PC-3 (cell line): Measurements from ENCODE around the gene TNNC1. TPM values are rescaled to one million over a fixed set of nuclear protein-coding genes. Genes with fewer than 3 reads are reported as not detected.

Source experiments
- ATAC-seq: fragments of 200-7000 bp; cut with Tn5 transposase; 2 replicates; pipeline ENCODE4 v1.9.1; 2020; ENCODE audit warnings: mild to moderate bottlenecking, moderate library complexity
- BruUV-seq: library from RNA; stranded (reverse); fragments of 400-500 nt; replicated peaks from 2 replicates; lab custom pipeline; 2021; lab: Mats Ljungman, UMichigan
- CTCF ChIA-PET: fragments of 300-600 bp; sonication (Branson Sonifier 250); formaldehyde crosslinking; loops from one replicate; lab custom pipeline; 2022; ENCODE audit warnings: antibody characterized with exemption; lab: Charles Lee
- POLR2A ChIA-PET: fragments of 300-600 bp; sonication (Branson Sonifier 250); formaldehyde crosslinking; loops from one replicate; lab custom pipeline; 2022; ENCODE audit warnings: antibody characterized with exemption; ENCODE audit not compliant: unreplicated experiment; lab: Charles Lee
- DNase-seq: peaks from one replicate; pipeline ENCODE4 v3.0.0-alpha.2; 2015
- H2AFZ ChIP-seq: fragments of 300-600 bp; sonication (generic); 2 replicates; pipeline ENCODE4 v1.6.0; 2016; ENCODE audit warnings: antibody characterized with exemption, low read length
- H3F3A ChIP-seq: fragments of 300-600 bp; sonication (generic); one replicate; pipeline ENCODE4 v1.6.0; 2017; ENCODE audit warnings: antibody characterized with exemption, low read length, control low read depth, mild to moderate bottlenecking; ENCODE audit not compliant: unreplicated experiment
- H3K27ac ChIP-seq: fragments of 300-600 bp; sonication (generic); 2 replicates; pipeline ENCODE4 v1.5.1; 2016; ENCODE audit warnings: mild to moderate bottlenecking, low read length
- H3K27me3 ChIP-seq: fragments of 300-600 bp; sonication (generic); 2 replicates; pipeline ENCODE4 v1.6.1; 2016; ENCODE audit warnings: low read length, mixed read lengths
- H3K36me3 ChIP-seq: fragments of 300-600 bp; sonication (generic); 2 replicates; pipeline ENCODE4 v1.6.1; 2016; ENCODE audit warnings: low read depth, mixed run types, low read length, mixed read lengths
- H3K4me1 ChIP-seq: fragments of 300-600 bp; sonication (generic); 2 replicates; pipeline ENCODE4 v1.5.1; 2016; ENCODE audit warnings: low read length; ENCODE audit not compliant: insufficient read depth
- H3K4me2 ChIP-seq: fragments of 300-600 bp; sonication (generic); 2 replicates; pipeline ENCODE4 v1.6.0; 2016; ENCODE audit warnings: low read length
- H3K4me3 ChIP-seq: fragments of 300-600 bp; sonication (generic); 2 replicates; pipeline ENCODE4 v1.5.1; 2016; ENCODE audit warnings: mild to moderate bottlenecking, low read length, mixed read lengths
- H3K79me2 ChIP-seq: fragments of 300-600 bp; sonication (generic); 2 replicates; pipeline ENCODE4 v1.6.1; 2017; ENCODE audit warnings: low read length, mixed read lengths
- H3K9ac ChIP-seq: fragments of 300-600 bp; sonication (generic); 2 replicates; pipeline ENCODE4 v1.6.0; 2016; ENCODE audit warnings: mild to moderate bottlenecking, low read length
- H3K9me2 ChIP-seq: fragments of 300-600 bp; sonication (generic); replicated peaks from 2 replicates; pipeline ENCODE4 v1.6.1; 2016; ENCODE audit warnings: mixed run types, low read length, mixed read lengths
- H3K9me3 ChIP-seq: fragments of 300-600 bp; sonication (generic); 2 replicates; pipeline ENCODE4 v1.6.1; 2016; ENCODE audit warnings: low read length, mixed read lengths
- H4K20me1 ChIP-seq: fragments of 300-600 bp; sonication (generic); 2 replicates; pipeline ENCODE4 v1.6.1; 2016; ENCODE audit warnings: low read length, mixed read lengths
- EZH2 ChIP-seq: fragments of 300-600 bp; sonication (generic); IDR thresholded peaks from one replicate; pipeline ENCODE4 v1.6.1; 2017; ENCODE audit warnings: antibody characterized with exemption, mild to moderate bottlenecking, low read length; ENCODE audit not compliant: unreplicated experiment
- EZH2phosphoT487 ChIP-seq: fragments of 300-600 bp; sonication (generic); IDR thresholded peaks from 2 replicates; pipeline ENCODE4 v1.6.1; 2018; ENCODE audit warnings: mild to moderate bottlenecking, antibody characterized with exemption, low read length, borderline replicate concordance
- intact Hi-C: fragments of 100-400 bp; cut with micrococcal nuclease; formaldehyde crosslinking; loops from 2 replicates; pipeline ENCODE4 v1.9.0; 2023
- total RNA-seq: library from RNA; depleted of rRNA; stranded (reverse); fragments of >200 nt; gene quantifications from 2 replicates; pipeline ENCODE4 v1.2.3, GENCODE V29; 2014
- TF ChIP-seq, protein P1 (sequence below): fragments of 300-600 bp; sonication (generic); conservative IDR thresholded peaks from 2 replicates; pipeline ENCODE4 v1.5.1; 2017; ENCODE audit warnings: antibody characterized with exemption, low read depth, mild to moderate bottlenecking, low read length

TNNC1 gene
- total RNA-seq, 1 experiment from 2014 or later: 4.9 TPM

GRCh38 chr3:52456800-52457183 is 3.0 kb upstream of the TNNC1 start:
- ChIA-PET CTCF (no interaction called here), POLR2A (interaction anchor here (0.5 kb wide), 1 partner anchor 217 kb away, joined by 30 read pairs; no protein-coding TSS in a partner anchor)
- peak overlapping the region; percentile 96 for H3K9ac ChIP-seq
- H3K79me2 ChIP-seq: peaks cover 31% of the 10 kb centered on the region
- TF ChIP-seq EZH2phosphoT487 (no peak), EZH2 (no peak)
- TF ChIP-seq, protein P1, sequence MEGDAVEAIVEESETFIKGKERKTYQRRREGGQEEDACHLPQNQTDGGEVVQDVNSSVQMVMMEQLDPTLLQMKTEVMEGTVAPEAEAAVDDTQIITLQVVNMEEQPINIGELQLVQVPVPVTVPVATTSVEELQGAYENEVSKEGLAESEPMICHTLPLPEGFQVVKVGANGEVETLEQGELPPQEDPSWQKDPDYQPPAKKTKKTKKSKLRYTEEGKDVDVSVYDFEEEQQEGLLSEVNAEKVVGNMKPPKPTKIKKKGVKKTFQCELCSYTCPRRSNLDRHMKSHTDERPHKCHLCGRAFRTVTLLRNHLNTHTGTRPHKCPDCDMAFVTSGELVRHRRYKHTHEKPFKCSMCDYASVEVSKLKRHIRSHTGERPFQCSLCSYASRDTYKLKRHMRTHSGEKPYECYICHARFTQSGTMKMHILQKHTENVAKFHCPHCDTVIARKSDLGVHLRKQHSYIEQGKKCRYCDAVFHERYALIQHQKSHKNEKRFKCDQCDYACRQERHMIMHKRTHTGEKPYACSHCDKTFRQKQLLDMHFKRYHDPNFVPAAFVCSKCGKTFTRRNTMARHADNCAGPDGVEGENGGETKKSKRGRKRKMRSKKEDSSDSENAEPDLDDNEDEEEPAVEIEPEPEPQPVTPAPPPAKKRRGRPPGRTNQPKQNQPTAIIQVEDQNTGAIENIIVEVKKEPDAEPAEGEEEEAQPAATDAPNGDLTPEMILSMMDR: no peak
- peaks cover 30% of the 10 kb centered on the region for H3K36me3 ChIP-seq
- H3F3A ChIP-seq: no peaks in the 10 kb centered on the region
- H4K20me1 ChIP-seq: no peaks in the 10 kb centered on the region
- no peaks in the 10 kb centered on the region for H3K9me3 ChIP-seq
- no peaks in the 10 kb centered on the region for H3K9me2 ChIP-seq
- H2AFZ ChIP-seq: peak overlapping the region; percentile 96; the same call in 1 of the 2 replicates
- peak overlapping the region; percentile 98 for H3K4me2 ChIP-seq
- no peak overlapping the region for H3K27ac ChIP-seq
- H3K27me3 ChIP-seq: no peaks in the 10 kb centered on the region
- BruUV-seq: TSS peak; percentile 17
- H3K4me3 ChIP-seq: peak overlapping the region; percentile 99
- H3K4me1 ChIP-seq: peaks cover 22% of the 10 kb centered on the region
- DNase-seq (no peak), ATAC-seq (no peak; the same call in 1 of the 2 replicates)
- intact Hi-C loops: no loop called here

DNA sequence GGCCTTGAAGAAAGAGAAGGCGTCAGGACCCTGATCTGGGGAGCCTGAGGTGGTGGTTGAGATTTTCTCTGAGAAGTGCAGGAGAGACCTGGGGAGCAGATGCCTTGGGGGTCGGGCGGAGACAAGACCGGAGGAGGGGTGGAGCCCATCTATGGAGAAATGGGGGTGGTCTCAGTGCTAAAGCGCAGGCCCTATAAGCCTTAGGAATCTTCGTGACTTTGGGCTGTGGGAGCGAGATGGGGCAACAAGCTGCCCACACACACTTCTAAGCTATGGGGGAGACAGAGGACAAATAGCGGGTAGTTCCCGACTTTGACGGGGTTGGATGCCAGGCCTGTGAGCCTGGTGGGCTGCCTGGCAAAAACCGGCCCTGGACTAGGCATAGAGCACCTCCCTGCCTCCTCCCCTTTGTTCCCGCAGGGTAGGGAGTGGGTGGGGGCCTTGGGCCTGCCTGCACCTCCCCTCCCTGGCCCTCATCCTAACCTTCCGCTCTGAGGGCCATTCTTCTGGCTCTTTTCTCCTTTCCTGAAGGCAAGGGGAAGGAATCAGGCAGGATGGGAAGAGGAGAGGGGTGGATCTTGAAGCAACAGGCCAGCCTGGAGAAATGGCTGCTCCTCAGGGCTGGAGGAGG is 2.4 kb upstream of the TNNC1 start:
- no peaks in the 10 kb centered on the region for H3K27me3 ChIP-seq
- BruUV-seq: no TSS peak
- peak overlapping the region; percentile 96 for H2AFZ ChIP-seq
- peak overlapping the region; percentile 99 for H3K4me3 ChIP-seq
- peak overlapping the region; percentile 96 for H3K9ac ChIP-seq
- H3K27ac ChIP-seq: no peak overlapping the region
- intact Hi-C loops: no loop called here
- TF ChIP-seq, protein P1: no peak
- TF ChIP-seq EZH2: no peak
- no peak for TF ChIP-seq EZH2phosphoT487
- no peak for DNase-seq
- no peaks in the 10 kb centered on the region for H3F3A ChIP-seq
- no peaks in the 10 kb centered on the region for H4K20me1 ChIP-seq
- peaks cover 31% of the 10 kb centered on the region for H3K79me2 ChIP-seq
- H3K4me2 ChIP-seq: peak overlapping the region; percentile 98
- ChIA-PET CTCF (no interaction called here), POLR2A (interaction anchor here (0.5 kb wide), 1 partner anchor 218 kb away, joined by 30 read pairs; no protein-coding TSS in a partner anchor)
- no peaks in the 10 kb centered on the region for H3K9me3 ChIP-seq
- H3K4me1 ChIP-seq: peaks cover 22% of the 10 kb centered on the region
- peaks cover 30% of the 10 kb centered on the region for H3K36me3 ChIP-seq
- peak; percentile 39 for ATAC-seq
- H3K9me2 ChIP-seq: no peaks in the 10 kb centered on the region
